ENCODE data around the gene PDE3A. TPM values are rescaled to one million over a fixed set of nuclear protein-coding genes. Genes with fewer than 3 reads are reported as not detected.

Gene PDE3A
- total and polyA plus RNA-seq, 2 of the 4 experiments (the other 2 are of a cell fraction): 0.09 to 0.18 TPM

- no peak for TF ChIP-seq CTCF (conservative IDR thresholded peaks at IDR 0.05; ENCODE audit: low read depth, low read length)
- TF ChIP-seq CEBPB (IDR thresholded peaks at IDR 0.05; ENCODE audit: low read depth, low read length): 0 out of 2 replicates have a peak, but pooled peaks have one; percentile 12
Measured at GRCh38 chr12:20368651-20369304, 441 bp downstream of the PDE3A start (continued).

All from IMR-90 (cell line).